Sigmoid colon (tissue), 3 donors: ENCODE measurements around the gene MRPL18.

Experiments
- CTCF ChIP-seq, 4 experiments: fragments of 450-650 bp in 3 of 4; fragments of 200-600 bp in 1 of 4; IDR thresholded peaks; one replicate each; pipeline ENCODE4 v1.5.1; 2016 to 2019; ENCODE audit warnings: antibody characterized with exemption in 4 of 4, mild to moderate bottlenecking in 3 of 4, moderate library complexity in 2 of 4
- POLR2A ChIP-seq, 2 donors: fragments of 450-650 bp; IDR thresholded peaks; one replicate each; pipeline ENCODE4 v1.6.1; 2016; ENCODE audit warnings: antibody characterized with exemption in 2 of 2, mild to moderate bottlenecking in 2 of 2, moderate library complexity in 2 of 2

- TF ChIP-seq CTCF (IDR thresholded peaks at IDR 0.05) (no peak), POLR2A (IDR thresholded peaks at IDR 0.05) (no peak)
These were observed 54.7 kb downstream of the MRPL18 start for GRCh38 chr6:159844737-159845645.
